Natural killer cell (primary cell): ENCODE measurements around the gene ARL11. TPM values are rescaled to one million over a fixed set of nuclear protein-coding genes. Genes with fewer than 3 reads are reported as not detected.
"Not testable (repeated sequence)": the region's sequence is repeated elsewhere in the genome, so short reads cannot be mapped to it uniquely, and the experiment has no call there.

Experiments used
- ATAC-seq, 3 donors: fragments of 150-1000 bp in 2 of 3; fragments of 200-7000 bp in 1 of 3; cut with Tn5 transposase; 1 replicate in 1 of 3; 2 replicates in 2 of 3; pipeline ENCODE4 v1.10.0; 2021; ENCODE audit warnings: mild to moderate bottlenecking in 2 of 3, moderate library complexity in 2 of 3
- DNase-seq, 2 donors: peaks; one replicate each; pipeline versions ENCODE4 v3.0.0 to v3.0.0-alpha.2; 2013 to 2021; ENCODE audit warnings: mixed read lengths in 1 of 2
- H3K27ac ChIP-seq: one replicate; pipeline ENCODE4 v1.5.1; 2013; ENCODE audit warnings: mild to moderate bottlenecking, low read length
- H3K27me3 ChIP-seq: one replicate; pipeline ENCODE4 v1.6.1; 2013; ENCODE audit warnings: low read length; ENCODE audit not compliant: control insufficient read depth, insufficient read depth
- H3K36me3 ChIP-seq: one replicate; pipeline ENCODE4 v1.6.1; 2013; ENCODE audit warnings: low read length; ENCODE audit not compliant: control insufficient read depth, insufficient read depth
- H3K4me1 ChIP-seq: one replicate; pipeline ENCODE4 v1.6.1; 2013; ENCODE audit warnings: low read length; ENCODE audit not compliant: control insufficient read depth, insufficient read depth
- H3K4me3 ChIP-seq: one replicate; pipeline ENCODE4 v1.5.1; 2013; ENCODE audit warnings: low read length
- H3K9me3 ChIP-seq: one replicate; pipeline ENCODE4 v1.6.1; 2013; ENCODE audit warnings: low read length; ENCODE audit not compliant: control insufficient read depth, insufficient read depth
- H3K27ac Mint-ChIP-seq, 2 donors: one replicate each; pipeline ENCODE4 v1.8.0; 2022; ENCODE audit warnings: mild to moderate bottlenecking in 2 of 2, mixed read lengths in 2 of 2, moderate library complexity in 1 of 2
- H3K27me3 Mint-ChIP-seq, 2 donors: one replicate each; pipeline ENCODE4 v1.8.0; 2022; ENCODE audit warnings: low read depth in 2 of 2, mixed read lengths in 2 of 2
- H3K36me3 Mint-ChIP-seq: one replicate; pipeline ENCODE4 v1.8.0; 2022; ENCODE audit warnings: mixed read lengths
- H3K4me1 Mint-ChIP-seq, 2 donors: one replicate each; pipeline ENCODE4 v1.8.0; 2022; ENCODE audit warnings: mixed read lengths in 2 of 2
- H3K4me3 Mint-ChIP-seq: one replicate; pipeline ENCODE4 v1.8.0; 2022; ENCODE audit warnings: mild to moderate bottlenecking, moderate library complexity, mixed read lengths
- H3K9me3 Mint-ChIP-seq, 2 donors: one replicate each; pipeline ENCODE4 v1.8.0; 2022; ENCODE audit warnings: mixed read lengths in 2 of 2
- WGBS: methylation state at CpG from one replicate; pipeline ENCODE4 v1.1.7; 2013; ENCODE audit warnings: missing lambda C conversion rate; ENCODE audit not compliant: insufficient coverage; 5-methylcytosine and 5-hydroxymethylcytosine counted together
- intact Hi-C: fragments of 100-400 bp; cut with micrococcal nuclease; formaldehyde crosslinking; loops from one replicate; pipeline ENCODE4 v1.14.2; 2022
- total RNA-seq, 4 donors: library from RNA; stranded (reverse); fragments of 120-200 nt in 1 of 4; gene quantifications; one replicate each; pipeline versions ENCODE4 v1.2.3 to v1.2.4, GENCODE V29; 2013 to 2022
- TF ChIP-seq, protein P1 (sequence below): fragments of 200-600 bp; IDR thresholded peaks from one replicate; pipeline ENCODE4 v1.8.0; 2022; ENCODE audit warnings: antibody characterized with exemption

Gene ARL11
- total RNA-seq, 3 donors from 2014 or later (not counting 1 experiment from before 2014, with no cell fraction given): 0.48 to 1.5 (median 0.61) TPM

DNA sequence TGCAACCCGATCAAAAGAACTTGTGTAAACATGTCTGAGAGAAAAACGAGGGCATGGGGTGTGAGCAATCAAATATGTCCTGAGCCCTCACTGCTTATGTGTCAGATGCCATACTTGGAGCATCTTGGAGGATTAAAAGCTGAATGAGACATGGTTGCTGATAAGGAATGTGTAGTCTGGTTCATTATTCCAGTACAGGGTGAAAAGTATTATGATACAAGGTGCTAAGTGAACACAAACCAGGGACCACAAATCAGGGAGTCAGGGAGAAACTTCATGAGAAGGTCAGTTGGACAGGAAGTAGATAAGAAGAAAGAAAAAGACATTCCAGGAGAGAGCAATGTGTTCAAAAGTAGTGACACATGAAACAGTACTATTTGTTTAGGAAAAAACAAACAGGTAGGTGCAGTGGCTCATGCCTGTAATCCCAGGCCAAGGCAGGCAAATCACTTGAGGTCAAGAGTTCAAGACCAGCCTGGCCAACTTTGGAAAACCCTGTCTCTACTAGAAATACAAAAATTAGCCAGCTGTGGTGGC is 40.9 kb upstream of the ARL11 start:
- DNase-seq (no peak), ATAC-seq (no peak)
- peak overlapping the region; percentile 43 to 88 for H3K27ac Mint-ChIP-seq
- WGBS: 71% methylated on average over 2 of the region's 2 CpGs
- no peaks in the 10 kb centered on the region for H3K27me3 ChIP-seq
- H3K9me3 ChIP-seq: no peaks in the 10 kb centered on the region
- H3K4me3 Mint-ChIP-seq: peak overlapping the region; percentile 92
- peaks cover 10 to 22% of the 10 kb centered on the region in 2 donors for H3K4me1 Mint-ChIP-seq
- H3K4me3 ChIP-seq: no peak overlapping the region
- H3K27ac ChIP-seq: no peak overlapping the region
- peaks cover 11% of the 10 kb centered on the region for H3K4me1 ChIP-seq
- no peaks in the 10 kb centered on the region for H3K36me3 Mint-ChIP-seq
- intact Hi-C loops: no loop called here
- H3K9me3 Mint-ChIP-seq: no peaks in the 10 kb centered on the region
- TF ChIP-seq, protein P1, sequence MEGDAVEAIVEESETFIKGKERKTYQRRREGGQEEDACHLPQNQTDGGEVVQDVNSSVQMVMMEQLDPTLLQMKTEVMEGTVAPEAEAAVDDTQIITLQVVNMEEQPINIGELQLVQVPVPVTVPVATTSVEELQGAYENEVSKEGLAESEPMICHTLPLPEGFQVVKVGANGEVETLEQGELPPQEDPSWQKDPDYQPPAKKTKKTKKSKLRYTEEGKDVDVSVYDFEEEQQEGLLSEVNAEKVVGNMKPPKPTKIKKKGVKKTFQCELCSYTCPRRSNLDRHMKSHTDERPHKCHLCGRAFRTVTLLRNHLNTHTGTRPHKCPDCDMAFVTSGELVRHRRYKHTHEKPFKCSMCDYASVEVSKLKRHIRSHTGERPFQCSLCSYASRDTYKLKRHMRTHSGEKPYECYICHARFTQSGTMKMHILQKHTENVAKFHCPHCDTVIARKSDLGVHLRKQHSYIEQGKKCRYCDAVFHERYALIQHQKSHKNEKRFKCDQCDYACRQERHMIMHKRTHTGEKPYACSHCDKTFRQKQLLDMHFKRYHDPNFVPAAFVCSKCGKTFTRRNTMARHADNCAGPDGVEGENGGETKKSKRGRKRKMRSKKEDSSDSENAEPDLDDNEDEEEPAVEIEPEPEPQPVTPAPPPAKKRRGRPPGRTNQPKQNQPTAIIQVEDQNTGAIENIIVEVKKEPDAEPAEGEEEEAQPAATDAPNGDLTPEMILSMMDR: no peak
- H3K27me3 Mint-ChIP-seq: no peaks in the 10 kb centered on the region
- no peaks in the 10 kb centered on the region for H3K36me3 ChIP-seq

DNA sequence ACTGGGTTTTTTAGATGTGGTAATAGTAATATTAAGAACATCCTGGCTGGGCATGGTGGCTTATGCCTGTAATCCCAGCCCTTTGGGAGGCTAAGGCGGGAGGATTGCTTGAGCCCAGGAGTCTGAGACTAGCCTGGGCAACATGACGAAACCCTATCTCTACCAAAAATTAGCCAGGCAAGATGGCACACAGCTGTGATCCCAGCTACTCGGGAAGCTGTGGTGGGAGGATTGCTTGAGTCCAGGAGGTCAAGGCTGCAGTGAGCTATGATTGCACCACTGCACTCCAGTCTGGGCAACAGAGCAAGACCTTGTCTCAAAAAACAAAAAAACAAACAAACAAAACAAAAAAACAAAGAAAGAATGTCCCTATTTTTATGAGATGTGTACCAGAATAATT is 37.6 kb upstream of the ARL11 start:
- ATAC-seq, DNase-seq, H3K4me3 Mint-ChIP-seq, H3K4me1 Mint-ChIP-seq, H3K27me3 ChIP-seq, H3K27me3 Mint-ChIP-seq, H3K36me3 Mint-ChIP-seq, H3K4me1 ChIP-seq, H3K9me3 ChIP-seq, intact Hi-C loops, H3K9me3 Mint-ChIP-seq, H3K27ac ChIP-seq, H3K4me3 ChIP-seq, H3K36me3 ChIP-seq, H3K27ac Mint-ChIP-seq: not testable (repeated sequence)
- 100% methylated on average over 3 of the region's 3 CpGs for WGBS

DNA sequence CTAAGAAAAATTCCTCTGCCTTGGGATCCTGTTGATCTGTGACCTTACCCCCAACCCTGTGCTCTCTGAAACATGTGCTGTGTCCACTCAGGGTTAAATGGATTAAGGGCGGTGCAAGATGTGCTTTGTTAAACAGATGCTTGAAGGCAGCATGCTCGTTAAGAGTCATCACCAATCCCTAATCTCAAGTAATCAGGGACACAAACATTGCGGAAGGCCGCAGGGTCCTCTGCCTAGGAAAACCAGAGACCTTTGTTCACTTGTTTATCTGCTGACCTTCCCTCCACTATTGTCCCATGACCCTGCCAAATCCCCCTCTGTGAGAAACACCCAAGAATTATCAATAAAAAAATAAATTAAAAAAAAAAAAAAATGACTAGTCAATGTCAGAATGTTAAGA is 34.4 kb upstream of the ARL11 start:
- H3K4me1 ChIP-seq, H3K4me3 ChIP-seq, H3K27me3 ChIP-seq, H3K27me3 Mint-ChIP-seq, DNase-seq, H3K4me1 Mint-ChIP-seq, H3K9me3 Mint-ChIP-seq, H3K9me3 ChIP-seq, H3K27ac Mint-ChIP-seq, H3K36me3 Mint-ChIP-seq, ATAC-seq, H3K36me3 ChIP-seq, intact Hi-C loops, H3K27ac ChIP-seq, H3K4me3 Mint-ChIP-seq: not testable (repeated sequence)
- WGBS: no CpG with 5 or more reads among the region's 4 CpGs

DNA sequence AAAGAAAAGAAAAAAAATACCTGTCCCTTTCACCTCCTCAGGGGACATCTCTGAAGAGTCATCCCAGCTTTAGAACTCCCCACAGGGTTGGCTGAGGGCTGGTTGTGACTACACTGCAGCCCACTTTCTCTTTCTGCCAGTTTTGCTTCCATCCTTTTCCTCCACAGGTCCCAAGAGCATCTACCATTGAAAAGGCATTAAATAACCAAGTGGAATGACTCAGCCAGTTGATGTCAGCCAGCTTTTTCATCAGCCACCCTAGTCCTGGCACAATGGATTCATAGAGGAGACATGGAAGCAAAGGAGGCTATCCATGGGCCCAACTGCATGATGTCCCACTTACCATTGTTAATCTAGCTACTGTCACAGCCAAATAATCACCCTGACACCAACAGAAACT is 33.7 kb upstream of the ARL11 start:
- Mint-ChIP-seq H3K4me3 (no peak overlapping the region), H3K4me1 (no peaks in the 10 kb centered on the region), H3K27me3 (peaks cover 0 to 3% of the 10 kb centered on the region in 2 donors), H3K27ac (no peak overlapping the region), H3K9me3 (no peaks in the 10 kb centered on the region), H3K36me3 (no peaks in the 10 kb centered on the region)
- H3K4me1 ChIP-seq: no peaks in the 10 kb centered on the region
- H3K27ac ChIP-seq: no peak overlapping the region
- intact Hi-C loops: no loop called here
- DNase-seq (no peak), ATAC-seq (no peak)
- H3K9me3 ChIP-seq: no peaks in the 10 kb centered on the region
- no peaks in the 10 kb centered on the region for H3K27me3 ChIP-seq
- no peaks in the 10 kb centered on the region for H3K36me3 ChIP-seq
- H3K4me3 ChIP-seq: no peak overlapping the region
- TF ChIP-seq, protein P1: no peak
